ENCODE measurements around the gene WDR20. TPM values are rescaled to one million over a fixed set of nuclear protein-coding genes. Genes with fewer than 3 reads are reported as not detected.

Gene WDR20
- polyA plus RNA-seq, 5 donors, result 22.8 to 28.1 (median 27.5) TPM

- no peak for DNase-seq
Observed at GRCh38 chr14:102215576-102216250, 76.0 kb downstream of the WDR20 start.

- DNase-seq, result no peak
Observed at GRCh38 chr14:102217399-102217798, 77.7 kb downstream of the WDR20 start.

- DNase-seq, result no peak
Observed at GRCh38 chr14:102217987-102218421, 78.3 kb downstream of the WDR20 start.

GRCh38 chr14:102218688-102219087 is 79.0 kb downstream of the WDR20 start:
- DNase-seq, result no peak

GRCh38 chr14:102219316-102219715 is 79.6 kb downstream of the WDR20 start:
- DNase-seq, result no peak

GRCh38 chr14:102220031-102220430 is 80.3 kb downstream of the WDR20 start:
- no peak for DNase-seq

- DNase-seq, result no peak
Observed at GRCh38 chr14:102221026-102221425, 81.3 kb downstream of the WDR20 start.

GRCh38 chr14:102222009-102222575 is 82.4 kb downstream of the WDR20 start:
- no peak for DNase-seq

- DNase-seq, result no peak
Observed at GRCh38 chr14:102222751-102223150, 83.1 kb downstream of the WDR20 start.

- DNase-seq, result no peak
Observed at GRCh38 chr14:102223682-102224081, 84.0 kb downstream of the WDR20 start.

GRCh38 chr14:102225386-102225785 is 85.7 kb downstream of the WDR20 start:
- no peak for DNase-seq

GRCh38 chr14:102225936-102226335 is 86.2 kb downstream of the WDR20 start:
- DNase-seq, result no peak

- DNase-seq, result no peak
Observed at GRCh38 chr14:102226356-102227125, 86.8 kb downstream of the WDR20 start.

- no peak for DNase-seq
Observed at GRCh38 chr14:102227184-102227964, 87.7 kb downstream of the WDR20 start.

GRCh38 chr14:102229071-102229738 is 89.5 kb downstream of the WDR20 start:
- DNase-seq, result no peak

GRCh38 chr14:102229739-102230092 is 90.0 kb downstream of the WDR20 start:
- no peak for DNase-seq

- DNase-seq, result no peak
Observed at GRCh38 chr14:102230481-102231210, 90.9 kb downstream of the WDR20 start.

GRCh38 chr14:102231476-102232347 is 92.0 kb downstream of the WDR20 start:
- no peak for DNase-seq

- DNase-seq, result no peak
Observed at GRCh38 chr14:102232348-102232625, 92.6 kb downstream of the WDR20 start.

- no peak for DNase-seq
Observed at GRCh38 chr14:102233081-102233480, 93.4 kb downstream of the WDR20 start.
